Endothelial cell of umbilical vein (primary cell): ENCODE data around the gene LMLN.

Experiments
- GATA2 ChIP-seq: IDR thresholded peaks from 2 replicates; pipeline ENCODE4 v1.7.0; 2011; ENCODE audit warnings: low read depth, mild to moderate bottlenecking, moderate library complexity, mixed read lengths, low read length; ENCODE audit not compliant: insufficient read length, insufficient read depth
- JUN ChIP-seq: IDR thresholded peaks from 2 replicates; pipeline ENCODE4 v1.6.1; 2011; ENCODE audit warnings: borderline replicate concordance, low read depth; ENCODE audit not compliant: insufficient read length, insufficient read depth
- POLR2A ChIP-seq: IDR thresholded peaks from 2 replicates; pipeline ENCODE4 v1.6.1; 2012; ENCODE audit warnings: low read depth, mild to moderate bottlenecking, control low read depth, low read length
- POLR2AphosphoS5 ChIP-seq: IDR thresholded peaks from 2 replicates; pipeline ENCODE4 v1.6.1; 2012; ENCODE audit warnings: low read depth, mild to moderate bottlenecking, control low read depth, low read length, moderate library complexity; ENCODE audit not compliant: insufficient read depth
- TF ChIP-seq, protein P1 (sequence below), 2 donors: IDR thresholded peaks; 1 replicate in 1 of 2; 2 replicates in 1 of 2; pipeline ENCODE4 v1.5.1; 2011; ENCODE audit warnings: low read length in 2 of 2, mild to moderate bottlenecking in 2 of 2, moderate library complexity in 2 of 2, control low read depth in 1 of 2, inconsistent platforms in 1 of 2, low read depth in 1 of 2; ENCODE audit not compliant: insufficient read depth in 1 of 2; ENCODE audit errors: extremely low read depth in 1 of 2
- TF ChIP-seq, protein P2 (sequence below): IDR thresholded peaks from 2 replicates; pipeline ENCODE4 v1.6.1; 2011; ENCODE audit not compliant: insufficient read depth, insufficient read length

DNA sequence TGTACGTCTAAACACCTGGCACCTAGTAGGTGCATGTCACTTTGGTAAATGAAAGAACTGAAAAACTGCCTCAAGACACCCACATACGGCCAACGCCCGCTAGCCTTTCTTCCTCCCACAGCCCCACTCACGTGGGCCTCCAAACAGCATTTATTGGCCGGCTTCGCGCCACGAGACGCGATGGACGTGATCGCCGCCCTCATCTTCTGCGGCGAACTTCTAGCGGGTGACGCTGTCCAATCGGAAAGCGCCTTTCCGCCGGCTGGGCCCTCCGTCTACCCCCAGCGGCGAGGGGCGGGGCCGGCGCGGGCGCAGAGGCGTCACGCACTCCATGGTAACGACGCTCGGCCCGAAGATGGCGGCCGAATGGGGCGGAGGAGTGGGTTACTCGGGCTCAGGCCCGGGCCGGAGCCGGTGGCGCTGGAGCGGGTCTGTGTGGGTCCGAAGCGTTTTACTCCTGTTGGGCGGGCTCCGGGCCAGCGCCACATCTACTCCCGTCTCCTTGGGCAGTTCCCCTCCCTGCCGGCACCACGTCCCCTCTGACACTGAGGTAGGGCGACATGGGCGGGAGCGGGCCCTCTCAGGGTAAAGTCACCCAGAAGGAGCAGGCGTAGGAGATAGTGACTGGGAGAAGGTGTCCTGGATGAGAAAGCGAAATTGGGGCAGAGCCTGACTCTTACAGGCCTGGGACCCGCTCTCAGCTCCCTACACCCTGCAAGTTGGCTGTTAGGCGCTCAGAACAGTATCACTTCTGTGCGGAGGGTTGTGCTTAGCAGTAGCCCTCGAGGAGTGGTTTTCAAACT is at the start of gene LMLN:
- TF ChIP-seq, protein P1, sequence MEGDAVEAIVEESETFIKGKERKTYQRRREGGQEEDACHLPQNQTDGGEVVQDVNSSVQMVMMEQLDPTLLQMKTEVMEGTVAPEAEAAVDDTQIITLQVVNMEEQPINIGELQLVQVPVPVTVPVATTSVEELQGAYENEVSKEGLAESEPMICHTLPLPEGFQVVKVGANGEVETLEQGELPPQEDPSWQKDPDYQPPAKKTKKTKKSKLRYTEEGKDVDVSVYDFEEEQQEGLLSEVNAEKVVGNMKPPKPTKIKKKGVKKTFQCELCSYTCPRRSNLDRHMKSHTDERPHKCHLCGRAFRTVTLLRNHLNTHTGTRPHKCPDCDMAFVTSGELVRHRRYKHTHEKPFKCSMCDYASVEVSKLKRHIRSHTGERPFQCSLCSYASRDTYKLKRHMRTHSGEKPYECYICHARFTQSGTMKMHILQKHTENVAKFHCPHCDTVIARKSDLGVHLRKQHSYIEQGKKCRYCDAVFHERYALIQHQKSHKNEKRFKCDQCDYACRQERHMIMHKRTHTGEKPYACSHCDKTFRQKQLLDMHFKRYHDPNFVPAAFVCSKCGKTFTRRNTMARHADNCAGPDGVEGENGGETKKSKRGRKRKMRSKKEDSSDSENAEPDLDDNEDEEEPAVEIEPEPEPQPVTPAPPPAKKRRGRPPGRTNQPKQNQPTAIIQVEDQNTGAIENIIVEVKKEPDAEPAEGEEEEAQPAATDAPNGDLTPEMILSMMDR (IDR thresholded peaks at IDR 0.05; ENCODE audit: extremely low read depth in 1 of 2, insufficient read depth in 1 of 2, low read depth in 1 of 2, low read length in 2 of 2) = no peak
- TF ChIP-seq POLR2A = peak; percentile 77
- TF ChIP-seq JUN = no peak
- TF ChIP-seq POLR2AphosphoS5 = peak; percentile 80
- TF ChIP-seq, protein P2, sequence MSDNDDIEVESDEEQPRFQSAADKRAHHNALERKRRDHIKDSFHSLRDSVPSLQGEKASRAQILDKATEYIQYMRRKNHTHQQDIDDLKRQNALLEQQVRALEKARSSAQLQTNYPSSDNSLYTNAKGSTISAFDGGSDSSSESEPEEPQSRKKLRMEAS = peak; percentile 97
- no peak for TF ChIP-seq GATA2
